HG03097 (cell line): Measurements from ENCODE around the gene MAD1L1.
"Not testable (repeated sequence)": the region's sequence is repeated elsewhere in the genome, so short reads cannot be mapped to it uniquely, and the experiment has no call there.

Experiments used
- ATAC-seq: cut with Tn5 transposase; IDR thresholded peaks from one replicate; pipeline ENCODE4 v1.9.1; 2021; ENCODE audit not compliant: unreplicated experiment, low FRiP score

MAD1L1 gene

DNA sequence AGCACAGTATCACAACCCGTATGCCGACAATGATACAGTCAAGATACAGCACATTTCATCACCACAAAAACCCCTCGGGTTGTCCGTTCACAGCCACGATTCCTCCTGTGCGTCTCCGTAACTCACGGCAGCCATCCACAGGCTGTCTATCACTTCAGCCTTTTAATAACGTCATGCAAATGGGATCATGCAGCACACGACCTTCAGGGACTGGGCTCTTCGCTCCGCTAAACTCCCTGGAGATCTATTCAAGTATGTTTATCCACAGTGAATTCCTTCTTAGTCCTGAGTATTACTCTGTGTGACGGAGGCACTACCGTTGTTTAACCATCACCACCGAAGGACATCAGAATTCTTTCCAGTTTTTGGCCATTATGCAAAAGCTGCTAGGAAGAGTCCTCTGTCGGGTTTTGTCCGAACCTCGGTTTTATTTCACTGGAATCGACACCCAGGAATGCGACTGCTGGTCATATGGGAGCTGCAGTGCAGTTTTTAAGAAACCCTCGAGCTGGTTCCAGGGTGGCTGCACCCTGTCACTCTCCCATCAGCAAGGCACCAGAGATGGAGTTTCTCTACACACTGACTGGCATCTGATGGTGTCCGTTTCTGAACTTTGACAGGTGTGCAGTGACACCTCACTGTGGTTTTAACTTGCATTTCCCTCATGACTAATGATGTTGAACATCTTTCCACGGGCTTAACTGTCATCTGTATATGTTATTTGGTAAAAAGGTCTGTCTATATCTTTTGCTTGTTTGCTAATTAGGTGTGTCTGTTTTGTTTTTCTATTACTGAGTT, 193.6 kb downstream of the MAD1L1 start:
- no peak for ATAC-seq

DNA sequence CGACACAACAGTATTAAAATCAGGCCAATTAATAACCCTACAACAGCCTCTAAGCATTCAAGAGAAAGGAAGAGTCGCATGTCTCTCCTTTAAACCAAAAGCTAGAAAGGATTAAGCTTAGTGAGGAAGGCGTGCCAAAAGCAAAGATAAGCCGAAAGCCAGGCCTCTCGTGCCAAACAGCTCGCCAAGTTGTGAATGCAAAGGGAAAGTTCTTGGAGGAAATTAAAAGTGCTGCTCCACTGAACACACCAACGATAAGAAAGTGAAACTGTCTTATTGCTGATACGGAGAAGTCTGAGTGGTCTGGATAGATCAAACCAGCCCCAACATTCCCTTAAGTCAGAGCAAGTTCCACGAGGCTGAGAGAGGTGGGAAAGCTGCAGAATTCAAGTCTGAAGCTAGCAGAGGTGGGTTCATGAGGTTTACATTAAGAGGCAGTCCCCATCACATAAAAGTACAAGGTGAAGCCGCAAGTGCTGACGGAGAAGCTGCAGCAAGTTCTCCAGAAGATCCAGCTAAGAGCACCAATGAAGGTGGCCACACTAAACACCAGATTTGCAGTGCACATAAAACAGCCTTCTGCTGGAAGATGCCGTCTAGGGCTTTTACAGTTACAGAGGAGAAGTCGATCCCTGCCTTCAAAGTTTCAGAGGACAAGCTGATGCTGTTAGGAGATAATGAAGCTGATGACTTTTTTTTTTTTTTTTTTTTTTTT, 194.8 kb downstream of the MAD1L1 start:
- no peak for ATAC-seq

- ATAC-seq: no peak
Measured at GRCh38 chr7:2037301-2037807, 195.4 kb downstream of the MAD1L1 start.

- ATAC-seq: no peak
Measured at GRCh38 chr7:2036786-2037185, 196.0 kb downstream of the MAD1L1 start.

GRCh38 chr7:2036201-2036600, 196.5 kb downstream of the MAD1L1 start:
- not testable (repeated sequence) for ATAC-seq

- ATAC-seq: no peak
Measured at GRCh38 chr7:2034291-2035201, 198.2 kb downstream of the MAD1L1 start.

DNA sequence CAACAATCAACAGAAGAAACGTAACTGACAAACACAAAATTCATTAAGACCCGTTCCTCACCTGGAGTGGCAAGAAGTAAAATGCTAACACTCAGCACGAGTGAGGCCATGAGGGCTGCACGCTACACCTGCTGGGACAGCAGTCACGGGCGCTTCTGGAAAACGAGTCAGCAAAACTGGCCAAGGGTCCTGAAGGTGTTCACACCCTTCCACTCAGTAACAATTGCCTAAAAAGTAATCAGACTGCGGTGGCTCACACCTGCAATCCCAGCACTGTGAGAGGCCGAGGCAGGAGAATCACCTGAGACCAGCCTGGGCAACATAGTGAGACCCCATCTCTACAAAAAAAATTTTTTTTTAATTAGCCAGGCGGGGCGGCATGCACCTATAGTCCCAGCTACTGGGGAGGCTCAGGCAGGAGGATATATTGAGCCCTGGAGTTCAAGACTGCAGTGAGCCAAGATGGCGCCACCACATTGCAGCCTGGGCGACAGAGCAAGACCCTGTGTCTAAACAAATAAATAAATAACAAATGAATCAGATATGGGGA, 199.1 kb downstream of the MAD1L1 start:
- no peak for ATAC-seq

DNA sequence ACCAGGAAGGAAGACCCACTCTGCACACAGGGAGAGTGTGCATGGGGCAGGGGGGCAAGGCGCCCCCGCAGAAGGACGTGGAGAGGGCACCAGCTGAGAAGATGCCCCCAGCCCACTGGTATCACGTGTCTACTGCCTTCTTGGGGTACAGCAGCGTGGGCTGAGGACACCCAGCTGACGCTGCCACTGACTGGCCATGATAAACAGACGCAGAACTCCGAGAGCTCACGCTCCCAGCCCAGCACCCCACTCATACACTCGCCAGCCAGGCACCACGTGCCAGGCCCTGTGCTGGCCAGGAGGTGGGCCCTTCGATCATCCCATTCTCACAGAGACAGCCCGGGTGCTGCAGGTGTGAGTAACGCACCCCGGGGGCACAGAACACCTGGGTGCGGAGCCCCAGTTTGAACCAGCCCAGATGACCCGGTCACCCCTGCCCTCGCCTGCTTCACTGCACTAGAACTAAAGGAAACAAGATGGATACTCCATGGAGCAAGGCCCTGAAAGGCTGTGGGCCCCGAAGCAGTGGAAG, 199.8 kb downstream of the MAD1L1 start:
- no peak for ATAC-seq

DNA sequence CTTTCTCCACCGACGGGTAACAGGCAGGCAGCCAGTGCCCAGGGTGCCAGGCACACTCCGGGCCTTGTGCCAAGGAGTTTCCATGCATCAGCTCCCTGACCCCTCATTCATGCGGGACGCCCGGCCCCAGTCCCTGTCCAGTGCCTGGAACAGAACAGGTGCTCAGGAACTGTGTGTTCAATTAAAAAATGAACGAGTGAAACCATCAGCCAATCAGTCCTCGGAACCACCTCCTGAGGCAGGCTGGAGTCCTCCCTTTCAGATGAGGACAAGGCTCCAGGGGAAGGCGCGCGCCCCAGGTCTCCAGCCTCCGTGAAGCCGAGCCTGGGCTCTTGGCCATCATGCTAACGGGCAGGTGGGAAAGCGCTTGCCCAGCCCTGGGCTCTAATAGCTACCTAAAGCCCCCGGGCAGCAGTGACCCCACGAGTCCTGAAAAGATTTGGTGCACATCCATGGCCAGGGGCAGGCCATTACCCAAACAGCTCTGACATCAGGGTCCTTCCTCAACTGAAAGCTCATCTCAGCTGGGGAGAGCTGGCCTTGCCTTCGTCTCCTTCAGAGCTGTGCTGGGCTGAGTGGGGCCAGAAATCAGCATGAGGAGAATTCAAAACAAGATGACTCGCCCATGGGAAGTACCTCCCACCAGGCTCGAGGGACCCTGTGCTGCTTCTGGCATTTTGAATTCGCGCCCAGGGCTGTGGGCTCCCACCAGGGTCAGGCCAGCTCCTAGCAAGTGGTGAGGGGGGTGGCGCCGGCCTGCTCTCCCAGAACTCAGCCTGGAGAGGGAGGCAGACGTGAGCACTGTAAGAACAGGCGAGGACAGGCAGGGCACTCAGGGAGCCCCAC, 200.5 kb downstream of the MAD1L1 start:
- ATAC-seq: no peak

DNA sequence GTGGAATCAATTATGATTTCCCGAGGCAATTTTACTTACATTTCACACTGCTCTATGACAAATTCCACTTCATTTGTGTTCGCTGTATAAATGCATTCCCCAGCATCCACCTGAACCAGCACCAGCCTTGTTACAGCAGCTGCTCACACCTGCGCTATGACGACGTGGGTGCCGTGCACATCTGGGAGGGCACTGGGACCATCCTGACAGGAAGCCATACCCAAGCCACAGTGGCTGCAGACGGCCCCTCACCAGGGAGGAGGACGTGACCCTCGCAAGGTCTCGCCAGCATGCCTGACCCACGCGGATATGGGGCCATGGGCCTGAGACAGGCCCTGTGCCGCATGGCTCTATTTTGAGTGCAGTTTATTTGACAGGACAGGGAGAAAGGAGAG, 201.3 kb downstream of the MAD1L1 start:
- ATAC-seq: no peak

GRCh38 chr7:2030475-2031450, 202.0 kb downstream of the MAD1L1 start:
- no peak for ATAC-seq

DNA sequence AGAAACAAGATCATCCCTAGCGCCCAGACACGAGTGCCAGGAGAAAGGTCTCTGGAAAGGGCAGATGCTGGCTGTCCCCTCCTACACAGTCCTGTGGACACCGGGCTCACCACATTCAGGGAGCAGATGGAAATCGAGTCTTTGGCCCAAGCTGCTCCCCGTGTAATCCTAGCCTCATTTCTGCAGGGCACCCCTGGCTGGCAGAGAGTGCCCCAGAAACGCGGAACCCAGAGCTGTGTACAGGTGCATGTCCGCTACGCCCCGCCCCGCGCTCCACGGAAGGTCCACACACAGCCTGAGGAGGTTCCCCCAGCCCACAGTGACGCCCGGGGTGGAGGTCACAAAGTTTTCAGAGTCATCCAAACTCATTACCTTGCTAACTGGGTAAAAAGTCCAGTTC, 202.8 kb downstream of the MAD1L1 start:
- ATAC-seq: no peak

DNA sequence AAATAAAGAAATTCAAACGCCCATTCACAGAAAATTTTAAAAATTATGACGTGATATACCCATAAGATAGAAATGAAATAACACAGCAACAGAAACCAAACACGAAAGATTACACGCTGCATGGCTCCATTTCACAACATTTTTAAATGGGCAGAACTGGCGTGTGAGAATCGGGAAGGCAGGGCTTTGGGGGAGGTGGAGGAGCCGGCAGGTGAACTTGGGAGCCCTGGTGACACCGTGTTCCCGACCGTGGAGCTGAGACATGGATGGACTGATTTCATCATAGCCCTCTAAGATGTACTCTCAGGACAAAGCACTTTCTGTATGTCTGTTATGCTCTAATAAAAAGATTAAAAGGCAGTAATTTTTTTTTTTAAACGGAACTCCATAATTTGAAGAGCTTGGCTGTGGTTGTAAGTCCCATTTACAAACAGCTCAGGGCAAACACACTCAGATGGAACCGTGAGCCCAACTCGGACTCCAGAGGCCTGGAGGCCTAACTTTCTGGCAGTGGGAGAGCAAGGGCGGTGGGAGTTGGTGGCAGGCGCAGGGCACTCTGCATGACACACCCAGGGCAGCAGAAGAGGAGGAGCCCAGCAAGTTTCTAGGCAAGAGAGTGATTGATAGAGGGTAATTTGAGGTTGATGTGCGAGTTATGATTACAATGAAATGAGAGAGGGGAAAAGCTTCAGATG, 203.4 kb downstream of the MAD1L1 start:
- ATAC-seq: no peak

DNA sequence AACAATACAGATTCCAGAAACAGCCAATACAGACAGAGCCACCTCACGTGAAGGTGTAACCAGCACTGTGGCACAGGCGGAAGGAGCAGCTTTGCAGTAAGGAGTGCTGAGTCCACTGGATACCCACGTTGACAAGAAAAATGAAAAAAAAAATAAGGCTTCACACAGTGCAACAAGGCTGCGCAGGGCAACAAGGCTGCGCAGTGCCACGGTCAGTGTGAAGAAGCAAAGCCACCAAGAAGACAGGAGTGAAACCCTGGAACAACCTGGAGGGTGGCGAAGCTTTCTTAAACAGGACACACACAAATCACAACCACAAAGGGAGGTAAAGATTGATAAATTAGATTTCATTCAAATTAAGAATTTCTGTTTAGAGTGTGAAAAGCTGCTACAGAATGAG, 204.0 kb downstream of the MAD1L1 start:
- ATAC-seq: no peak

DNA sequence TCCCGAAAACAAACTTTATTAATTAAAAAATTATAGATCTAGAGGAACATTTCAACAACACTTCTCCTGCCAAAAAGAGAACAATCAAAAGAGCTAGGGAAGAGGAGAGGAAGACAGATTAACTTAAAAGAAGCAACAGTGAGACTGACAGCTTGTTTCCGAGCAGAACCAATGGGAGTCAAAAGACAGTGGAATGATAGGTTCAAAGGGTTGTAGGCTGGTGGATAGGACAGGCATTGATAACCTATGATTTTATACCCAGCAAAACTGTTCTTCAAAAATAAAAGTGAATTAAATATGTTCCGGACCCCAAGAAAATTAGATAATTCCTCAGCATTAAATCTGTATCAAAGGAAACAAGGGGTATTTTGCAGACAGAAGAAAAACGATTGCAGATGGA, 207.6 kb downstream of the MAD1L1 start:
- ATAC-seq: no peak

- no peak for ATAC-seq
Measured at GRCh38 chr7:2024567-2024918, 208.2 kb downstream of the MAD1L1 start.

DNA sequence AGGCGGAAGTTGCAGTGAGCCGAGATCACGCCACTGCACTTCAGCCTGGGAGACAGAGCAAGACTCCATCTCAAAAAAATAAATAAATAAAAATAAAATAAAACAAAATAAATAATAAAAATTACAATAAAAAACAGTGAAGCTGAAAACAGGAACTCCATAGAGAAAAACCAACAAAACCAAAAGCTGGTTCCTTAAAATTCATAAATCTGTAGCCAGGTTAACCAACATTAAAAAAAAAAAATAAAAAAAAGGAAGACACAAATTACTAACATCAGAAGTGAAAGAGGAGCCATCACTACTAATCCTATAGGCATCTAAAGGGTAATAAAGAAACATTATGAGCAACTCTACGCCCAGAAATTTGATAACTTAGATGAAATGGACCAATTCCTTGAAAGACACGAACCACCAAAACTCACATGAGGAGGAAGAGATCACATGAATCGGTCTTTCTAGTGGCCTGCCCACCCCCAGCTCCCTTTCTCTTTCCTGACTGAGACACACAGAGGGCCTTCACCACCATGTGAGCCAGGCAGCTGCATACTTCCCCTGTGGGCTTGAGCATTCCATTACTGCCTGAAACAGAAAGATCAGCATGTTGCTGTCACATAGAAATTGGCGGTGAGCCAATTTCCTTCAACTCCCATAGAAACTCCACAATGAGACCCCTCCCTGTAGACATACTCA, 208.7 kb downstream of the MAD1L1 start:
- no peak for ATAC-seq
